ENCODE measurements around the gene PIGQ. TPM values are rescaled to one million over a fixed set of nuclear protein-coding genes. Genes with fewer than 3 reads are reported as not detected.

The PIGQ gene
- total and polyA plus RNA-seq, 2 of the 13 experiments (the other 11 are each of a cell fraction or from before 2014, with no cell fraction given): 7.7 to 19.7 TPM

GRCh38 chr16:543301-544164 lies 26.2 kb upstream of the PIGQ start:
- Histone ChIP-seq H3K27me3 (ENCODE audit: control insufficient read depth in 1 of 2, insufficient read depth in 2 of 2, low read length in 2 of 2) (no peaks in the 10 kb centered on the region), H2AFZ (ENCODE audit: low read length) (no peak overlapping the region), H3K4me1 (ENCODE audit: insufficient read depth, low read length) (peaks cover 21% of the 10 kb centered on the region), H4K20me1 (ENCODE audit: insufficient read depth, low read length) (no peaks in the 10 kb centered on the region), H3K9ac (ENCODE audit: insufficient read depth, low read depth, low read length) (peak overlapping the region; percentile 74), H3K4me2 (ENCODE audit: low read depth, low read length) (peak overlapping the region; percentile 79), H3K4me3 (replicated peaks in 1 of 3; ENCODE audit: insufficient read depth in 1 of 3, low read depth in 2 of 3, low read length in 3 of 3) (peak overlapping the region; percentile 36 to 53 (median 39); a peak in 5 of 6 replicates), H3K79me2 (ENCODE audit: insufficient read depth, low read length) (peaks cover 36% of the 10 kb centered on the region), H3K36me3 (replicated peaks in 1 of 2; ENCODE audit: control insufficient read depth in 1 of 2, insufficient read depth in 2 of 2, low read length in 2 of 2) (peaks cover 4 to 6% of the 10 kb centered on the region in 2 experiments; a peak in 3 of 5 replicates), H3K27ac (ENCODE audit: extremely low read length, insufficient read depth, low read length) (peak overlapping the region; percentile 85), H3K9me3 (ENCODE audit: low read length) (no peaks in the 10 kb centered on the region)
- in situ Hi-C loops (cut with HindIII; ENCODE audit: extremely low pct_ligation_motif_present, low pct_unique_long_range_greater_than_20kb): no loop called here
- 53% methylated on average over 17 of the region's 51 CpGs for WGBS (ENCODE audit: low lambda C conversion rate)
- peak; percentile 73 for DNase-seq (ENCODE audit: low spot score)
- POLR2A ChIA-PET: interaction anchor here (0.8 to 2.6 kb wide), 13 partner anchors 10 to 44 kb away, joined by 3 to 17 read pairs (median 4); partner anchors contain the start of genes CAPN15 and NHLRC4
- intact Hi-C loops (cut with micrococcal nuclease; ENCODE audit: unreplicated experiment): no loop called here
- FAIRE-seq: peak; percentile 43
- ATAC-seq: peak; percentile 79
- TSS peak; percentile 48 for BruUV-seq (replicated peaks)
- CTCF ChIA-PET (ENCODE audit: low intra/inter-chr PET ratio, low total read pairs): no interaction called here
- TF ChIP-seq FOXO4 (CRISPR knock-in tag; conservative IDR thresholded peaks at IDR 0.05) (no peak), DR1 (CRISPR knock-in tag; IDR thresholded peaks at IDR 0.05) (0 out of 2 replicates have a peak, but pooled peaks have one; percentile 66), ZNF768 (CRISPR knock-in tag; IDR thresholded peaks at IDR 0.05) (peak; percentile 11; the same call in 1 of the 2 replicates), ZNF20 (CRISPR knock-in tag; IDR thresholded peaks at IDR 0.05) (no peak), HDAC2 (CRISPR knock-in tag; IDR thresholded peaks at IDR 0.05) (peak; percentile 67), MXI1 (IDR thresholded peaks at IDR 0.05; ENCODE audit: borderline replicate concordance, low read depth, low read length) (peak; percentile 80; the same call in 2 of the 3 replicates), ZNF7 (CRISPR knock-in tag; IDR thresholded peaks at IDR 0.05) (no peak), PAXIP1 (CRISPR knock-in tag; conservative IDR thresholded peaks at IDR 0.05) (peak; percentile 82), MTA3 (CRISPR knock-in tag; IDR thresholded peaks at IDR 0.05) (no peak), HNF4A (CRISPR knock-in tag; IDR thresholded peaks at IDR 0.05) (peak; percentile 94), NR2F1 (CRISPR knock-in tag; IDR thresholded peaks at IDR 0.05) (peak; percentile 46 to 49; a peak in 2 of 4 replicates), HIVEP1 (CRISPR knock-in tag; IDR thresholded peaks at IDR 0.05) (peak; percentile 67), SNRNP70 (IDR thresholded peaks at IDR 0.05; ENCODE audit: low read depth, low read length) (no peak), SP5 (CRISPR knock-in tag; IDR thresholded peaks at IDR 0.05; ENCODE audit: borderline replicate concordance, low read depth) (peak; percentile 63; the same call in 1 of the 2 replicates), MED1 (CRISPR knock-in tag; IDR thresholded peaks at IDR 0.05) (peak; percentile 73), ZBTB46 (CRISPR knock-in tag; IDR thresholded peaks at IDR 0.05; ENCODE audit: borderline replicate concordance) (0 out of 2 replicates have a peak, but pooled peaks have one; percentile 73), MED13 (CRISPR knock-in tag; IDR thresholded peaks at IDR 0.05) (no peak), ZBTB7A (CRISPR knock-in tag; IDR thresholded peaks at IDR 0.05) (peak; percentile 51; the same call in 1 of the 2 replicates)

All from HepG2 (cell line).